GM11168 (cell line): ENCODE data around the gene ATRN.

Experiments
- in situ Hi-C: fragments of 300-500 bp; cut with MboI; formaldehyde crosslinking; loops from one replicate; pipeline ENCODE4 v1.12.0; 2022; ENCODE audit warnings: low sequenced_read_pairs; ENCODE audit not compliant: unreplicated experiment

Gene ATRN

DNA sequence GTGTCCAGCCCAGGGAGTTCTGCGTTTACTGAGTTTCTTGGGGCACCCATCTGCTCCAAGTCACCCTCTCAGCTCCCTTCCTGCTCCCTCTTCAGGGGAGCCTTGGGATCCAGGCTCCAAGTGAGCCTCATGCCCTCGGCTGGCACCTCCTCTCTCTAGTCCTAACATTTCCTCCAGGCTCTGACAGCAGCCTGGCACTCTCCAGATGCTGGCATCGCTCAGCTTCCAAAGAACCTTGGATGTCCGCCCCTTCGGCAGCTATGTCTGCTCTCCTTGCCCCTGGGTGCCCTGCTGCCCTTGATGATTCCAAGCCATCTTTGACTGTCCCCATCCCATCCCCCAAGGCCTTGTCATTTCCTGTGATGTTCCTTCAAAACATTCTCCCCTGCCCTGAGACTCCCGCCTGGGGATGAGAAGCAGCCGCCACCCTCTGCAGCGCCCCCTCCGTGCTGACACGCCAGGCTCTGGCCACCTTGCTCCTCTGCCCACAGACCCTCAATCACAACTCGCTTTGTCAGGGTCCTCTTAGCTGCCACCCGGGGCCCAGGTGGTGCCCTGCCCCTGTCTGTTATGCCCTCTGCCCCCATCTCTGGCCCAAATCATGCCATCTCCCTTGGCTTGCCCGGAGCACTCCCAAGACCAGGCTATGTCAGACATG, 199.0 kb downstream of the ATRN start:
- in situ Hi-C loops, result no loop called here

- in situ Hi-C loops, result no loop called here
These were observed 199.7 kb downstream of the ATRN start for GRCh38 chr20:3670511-3670910.

DNA sequence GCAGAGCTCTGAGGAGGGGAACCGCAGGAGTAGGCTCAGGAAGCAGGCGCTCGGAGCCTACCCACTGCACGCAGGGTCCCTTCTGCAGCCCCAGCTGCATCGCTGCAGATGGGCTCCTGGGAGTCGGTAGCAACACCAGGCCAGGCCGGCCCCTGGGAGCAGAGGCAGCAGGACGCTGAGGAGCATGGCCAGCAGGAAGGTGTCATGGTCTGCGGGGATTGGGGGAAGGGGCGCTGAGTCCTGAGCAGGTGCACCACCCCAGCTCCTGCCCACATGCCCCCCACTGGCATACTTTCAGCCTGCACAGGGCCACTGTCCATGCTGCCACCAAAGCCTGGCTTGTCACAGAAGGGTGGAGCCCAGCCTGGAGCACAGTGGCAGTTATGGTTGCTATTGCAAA, 200.1 kb downstream of the ATRN start:
- in situ Hi-C loops, result no loop called here

DNA sequence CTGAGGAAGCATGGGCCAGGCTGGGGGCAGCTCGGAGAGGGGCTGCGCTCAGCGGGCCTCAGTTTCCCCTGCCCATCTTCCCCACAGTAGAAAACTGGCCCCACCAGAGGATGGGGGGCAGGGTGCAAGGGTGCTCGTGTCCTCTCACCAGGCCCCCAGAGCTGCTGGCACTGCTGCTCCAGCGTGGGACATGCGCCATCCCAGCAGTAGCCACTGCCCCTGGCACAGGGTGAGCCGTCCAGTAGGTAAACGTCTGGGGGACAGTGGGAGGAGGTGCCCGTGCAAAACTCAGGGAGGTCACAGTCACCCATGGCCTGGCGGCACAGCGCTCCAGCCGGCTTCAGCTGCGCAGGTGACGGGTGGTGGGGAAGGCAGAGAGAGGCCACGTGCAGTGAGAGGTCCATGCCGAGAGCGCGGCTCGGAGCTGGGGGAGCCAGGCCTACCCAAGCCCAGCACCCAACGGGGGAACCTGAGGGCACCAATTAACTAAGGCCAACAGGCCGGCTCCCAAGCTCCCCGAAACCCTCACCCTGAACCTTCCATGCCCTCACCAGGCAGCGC, 201.2 kb downstream of the ATRN start:
- in situ Hi-C loops, result no loop called here

GRCh38 chr20:3672547-3673171, 201.8 kb downstream of the ATRN start:
- in situ Hi-C loops, result no loop called here

- in situ Hi-C loops, result no loop called here
These were observed 202.6 kb downstream of the ATRN start for GRCh38 chr20:3673221-3674070.

- in situ Hi-C loops, result no loop called here
These were observed 203.6 kb downstream of the ATRN start for GRCh38 chr20:3674447-3674846.

- in situ Hi-C loops, result no loop called here
These were observed 204.4 kb downstream of the ATRN start for GRCh38 chr20:3674995-3675900.

DNA sequence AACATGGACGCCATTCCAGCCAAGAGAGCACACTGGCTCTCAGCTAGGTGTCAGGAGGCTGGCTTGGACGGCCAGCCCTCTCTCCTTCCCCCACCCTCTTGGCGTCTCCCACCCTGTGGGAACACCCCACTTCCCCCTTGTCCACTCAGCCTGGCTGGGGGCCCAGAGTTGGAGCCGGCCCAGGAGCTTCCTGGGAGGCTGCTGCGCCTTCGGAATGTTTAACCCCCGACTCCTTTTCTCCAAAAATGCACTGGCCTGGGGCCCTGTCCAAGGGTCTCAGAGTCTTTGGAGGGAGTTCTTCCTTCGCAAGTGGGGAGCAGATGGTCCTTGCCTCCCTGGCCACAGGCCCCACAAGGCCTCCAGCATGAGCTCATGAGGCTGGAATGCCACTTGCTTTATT, 206.9 kb downstream of the ATRN start:
- in situ Hi-C loops, result no loop called here

DNA sequence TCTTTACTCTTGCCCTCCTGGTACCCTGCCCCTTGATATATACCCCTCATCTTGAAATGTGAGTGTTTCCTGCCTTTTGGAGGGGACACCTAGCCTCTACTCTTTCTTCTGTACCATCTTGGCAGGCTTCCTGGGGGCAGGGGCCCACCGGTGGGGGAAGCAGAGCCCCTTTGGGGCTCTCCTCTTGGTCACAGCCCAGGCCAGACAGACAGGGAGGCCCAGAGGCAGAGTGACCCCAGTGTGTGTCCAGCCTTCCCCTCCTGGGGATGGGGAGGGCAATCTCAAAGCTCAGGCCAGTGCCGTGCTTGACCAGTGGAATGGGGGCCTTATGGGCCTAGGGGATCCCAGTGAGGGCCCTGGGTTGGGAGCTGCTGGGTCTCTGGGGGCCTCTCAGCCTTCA, 207.4 kb downstream of the ATRN start:
- in situ Hi-C loops, result no loop called here

DNA sequence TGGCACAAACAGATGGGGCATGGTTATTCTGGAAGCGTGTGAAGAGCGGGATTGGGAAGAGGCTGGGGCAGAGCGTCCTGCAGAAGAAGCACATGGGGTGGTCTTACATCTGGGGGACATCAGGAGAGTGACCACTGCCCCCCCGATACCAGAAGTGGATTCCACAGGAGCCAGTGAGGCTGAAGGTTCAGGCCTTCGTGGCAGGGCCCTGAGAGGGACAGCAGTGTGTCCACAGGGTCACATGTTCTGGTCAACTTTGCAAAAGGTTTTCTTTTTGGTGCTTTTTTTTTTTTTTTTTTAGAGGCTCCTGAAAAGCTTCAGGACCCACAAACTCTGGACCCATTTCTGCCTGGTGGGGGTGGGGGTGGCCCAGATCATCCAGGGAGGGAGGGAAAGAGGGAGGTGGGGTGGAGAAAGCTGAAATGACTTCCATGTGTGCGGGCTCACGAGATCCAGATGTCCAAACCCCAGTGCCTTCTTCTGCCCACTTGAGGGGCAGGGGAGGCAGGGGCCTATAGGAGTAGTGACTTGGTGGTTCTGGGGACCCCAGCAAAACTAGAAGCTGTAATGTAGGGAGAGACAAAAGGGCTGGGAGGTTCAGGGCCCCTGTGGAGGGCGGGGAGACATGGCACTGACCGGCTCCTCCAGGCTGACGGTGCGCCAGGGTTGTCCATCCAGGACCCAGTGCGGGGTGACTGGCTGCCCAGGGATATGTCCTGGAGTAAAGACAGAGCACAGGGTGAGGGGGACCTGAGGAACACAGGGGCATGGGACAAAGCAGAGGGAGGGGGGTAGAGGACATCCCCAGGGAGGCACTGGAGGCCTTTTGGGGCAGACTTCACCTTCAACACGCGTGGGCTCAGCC, 208.3 kb downstream of the ATRN start:
- in situ Hi-C loops, result no loop called here

GRCh38 chr20:3679749-3680700, 209.2 kb downstream of the ATRN start:
- in situ Hi-C loops, result no loop called here

GRCh38 chr20:3680701-3681351, 210.0 kb downstream of the ATRN start:
- in situ Hi-C loops, result no loop called here

DNA sequence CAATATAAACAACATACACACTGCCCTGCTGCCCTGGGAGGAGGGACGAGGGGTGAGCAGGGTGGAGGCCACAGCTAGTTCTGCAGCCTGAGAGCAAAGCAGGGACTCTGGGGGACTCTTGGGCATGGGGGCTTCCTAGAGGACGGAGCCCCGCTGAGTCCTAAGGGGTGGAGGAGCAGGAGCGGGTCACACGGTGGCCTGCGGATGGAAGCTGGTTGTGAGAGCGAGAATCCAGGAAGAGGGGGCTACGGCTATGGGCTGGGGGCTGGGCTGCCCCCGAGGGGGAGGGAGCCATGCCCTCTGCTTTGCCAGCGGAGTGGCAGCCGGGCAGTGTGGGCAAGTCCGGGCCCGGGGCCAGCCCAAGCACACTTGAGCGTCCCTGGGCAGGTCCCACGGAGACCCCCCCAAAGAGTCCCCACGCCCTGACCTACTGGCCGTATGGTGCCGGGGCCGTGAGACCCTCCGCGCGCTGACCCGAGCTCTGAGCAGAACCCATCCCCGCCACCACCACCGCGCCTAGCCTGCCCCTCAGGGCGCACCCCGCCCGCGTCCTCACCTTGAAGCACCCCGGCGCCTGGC, 210.6 kb downstream of the ATRN start:
- in situ Hi-C loops, result no loop called here

DNA sequence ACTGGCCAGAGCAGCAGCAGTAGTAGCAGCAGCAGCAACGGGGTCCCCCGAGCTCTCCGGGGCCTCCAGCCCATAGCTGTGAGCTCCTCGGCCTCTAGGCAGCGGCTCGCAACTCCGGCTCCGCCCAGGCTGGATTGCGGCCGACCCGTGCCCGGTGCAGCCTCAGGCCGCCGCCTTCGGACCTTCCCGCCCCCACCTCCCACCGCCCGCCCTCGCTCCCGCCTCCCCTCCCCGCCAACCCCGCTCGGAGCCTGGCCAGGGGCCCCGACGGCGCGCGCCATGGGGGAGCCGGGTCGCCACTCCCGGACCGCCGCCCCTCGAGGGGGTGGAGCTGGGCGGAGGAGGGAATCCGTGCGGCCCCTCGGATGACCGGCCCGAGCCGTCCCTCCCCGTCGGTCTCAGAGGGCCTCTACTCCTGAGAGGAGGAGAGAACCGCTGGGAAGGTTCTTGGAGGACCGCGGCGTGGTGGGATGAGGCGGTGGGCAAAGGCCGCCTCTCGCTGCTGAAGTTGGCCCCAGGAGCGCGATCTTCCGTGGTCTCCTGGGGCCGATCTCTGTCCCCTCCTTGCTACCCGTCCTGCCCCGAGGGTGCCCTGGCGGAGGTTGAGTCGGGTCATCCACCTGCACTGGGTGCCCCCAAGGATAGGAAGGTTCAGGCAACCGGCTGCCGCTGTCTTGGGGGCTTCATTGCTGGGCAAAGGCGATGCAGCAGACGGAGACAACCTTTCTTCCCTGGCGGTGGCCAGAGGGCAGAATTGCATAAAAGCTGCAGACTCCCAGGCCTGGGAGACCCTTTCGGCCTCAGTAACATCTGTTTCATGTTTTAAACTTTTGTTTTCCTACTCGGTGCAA, 211.3 kb downstream of the ATRN start, which contains the start of gene ADAM33:
TSS of gene ADAM33 (minus strand) at position 80 of the 851 bp plus-strand sequence. CDS start at position 74, 6 bp downstream.
- in situ Hi-C loops, result no loop called here

- in situ Hi-C loops, result no loop called here
These were observed 214.5 kb downstream of the ATRN start for GRCh38 chr20:3685341-3685740.
